GM13977 (cell line): ENCODE results near the gene TBCB.
"Not testable (repeated sequence)": the region's sequence is repeated elsewhere in the genome, so short reads cannot be mapped to it uniquely, and the experiment has no call there.

Experiments used
- DNase-seq: peaks from one replicate; pipeline ENCODE4 v3.0.0; 2012; ENCODE audit warnings: low spot score
- in situ Hi-C: fragments of 300-500 bp; cut with MboI; formaldehyde crosslinking; loops from one replicate; pipeline ENCODE4 v1.12.0; 2022; ENCODE audit warnings: low sequenced_read_pairs, low pct_unique_long_range_greater_than_20kb, mixed read lengths, inconsistent platforms; ENCODE audit not compliant: unreplicated experiment
- TF ChIP-seq, protein P1 (sequence below): IDR thresholded peaks from 2 replicates; pipeline ENCODE4 v1.5.1; 2012; ENCODE audit warnings: mild to moderate bottlenecking, control low read depth; ENCODE audit not compliant: insufficient read depth; ENCODE audit errors: extremely low read depth, missing control alignments

TBCB gene, protein sequence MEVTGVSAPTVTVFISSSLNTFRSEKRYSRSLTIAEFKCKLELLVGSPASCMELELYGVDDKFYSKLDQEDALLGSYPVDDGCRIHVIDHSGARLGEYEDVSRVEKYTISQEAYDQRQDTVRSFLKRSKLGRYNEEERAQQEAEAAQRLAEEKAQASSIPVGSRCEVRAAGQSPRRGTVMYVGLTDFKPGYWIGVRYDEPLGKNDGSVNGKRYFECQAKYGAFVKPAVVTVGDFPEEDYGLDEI

DNA sequence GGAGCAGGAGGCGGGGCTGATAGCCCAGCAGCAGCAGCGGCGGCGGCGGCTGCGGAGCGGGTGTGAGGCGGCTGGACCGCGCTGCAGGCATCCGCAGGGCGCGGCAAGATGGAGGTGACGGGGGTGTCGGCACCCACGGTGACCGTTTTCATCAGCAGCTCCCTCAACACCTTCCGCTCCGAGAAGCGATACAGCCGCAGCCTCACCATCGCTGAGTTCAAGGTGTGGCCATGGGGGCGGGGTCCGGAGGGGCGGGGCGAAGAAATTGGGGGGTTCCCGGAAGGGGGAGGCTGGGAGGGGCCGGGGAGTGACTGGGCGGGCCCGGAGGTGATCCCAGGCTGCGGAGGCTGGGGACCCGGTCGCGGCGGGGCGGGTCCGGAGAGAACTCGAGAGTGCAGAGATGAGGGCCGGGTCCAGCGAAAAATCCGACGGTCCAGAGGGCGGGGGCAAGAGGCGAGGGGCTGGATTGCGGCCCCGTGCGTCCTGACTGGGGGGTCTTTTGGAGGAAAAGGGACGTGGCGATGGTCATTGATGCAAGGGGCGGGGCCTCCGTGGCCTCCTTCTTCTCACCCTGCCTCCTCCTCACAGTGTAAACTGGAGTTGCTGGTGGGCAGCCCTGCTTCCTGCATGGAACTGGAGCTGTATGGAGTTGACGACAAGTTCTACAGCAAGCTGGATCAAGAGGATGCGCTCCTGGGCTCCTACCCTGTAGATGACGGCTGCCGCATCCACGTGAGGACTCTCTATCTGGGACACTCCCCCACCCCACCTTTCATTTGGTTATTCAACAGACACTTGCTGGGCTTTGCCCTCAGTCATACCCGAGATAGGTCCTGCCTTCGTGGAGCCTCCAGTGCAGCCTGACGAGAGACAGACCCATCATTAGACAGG is at the start of gene TBCB:
TSS of gene TBCB (plus strand) at position 16 of the 891 bp plus-strand sequence. CDS start at position 109, 93 bp downstream.
- in situ Hi-C loops, result no loop called here
- TF ChIP-seq, protein P1, sequence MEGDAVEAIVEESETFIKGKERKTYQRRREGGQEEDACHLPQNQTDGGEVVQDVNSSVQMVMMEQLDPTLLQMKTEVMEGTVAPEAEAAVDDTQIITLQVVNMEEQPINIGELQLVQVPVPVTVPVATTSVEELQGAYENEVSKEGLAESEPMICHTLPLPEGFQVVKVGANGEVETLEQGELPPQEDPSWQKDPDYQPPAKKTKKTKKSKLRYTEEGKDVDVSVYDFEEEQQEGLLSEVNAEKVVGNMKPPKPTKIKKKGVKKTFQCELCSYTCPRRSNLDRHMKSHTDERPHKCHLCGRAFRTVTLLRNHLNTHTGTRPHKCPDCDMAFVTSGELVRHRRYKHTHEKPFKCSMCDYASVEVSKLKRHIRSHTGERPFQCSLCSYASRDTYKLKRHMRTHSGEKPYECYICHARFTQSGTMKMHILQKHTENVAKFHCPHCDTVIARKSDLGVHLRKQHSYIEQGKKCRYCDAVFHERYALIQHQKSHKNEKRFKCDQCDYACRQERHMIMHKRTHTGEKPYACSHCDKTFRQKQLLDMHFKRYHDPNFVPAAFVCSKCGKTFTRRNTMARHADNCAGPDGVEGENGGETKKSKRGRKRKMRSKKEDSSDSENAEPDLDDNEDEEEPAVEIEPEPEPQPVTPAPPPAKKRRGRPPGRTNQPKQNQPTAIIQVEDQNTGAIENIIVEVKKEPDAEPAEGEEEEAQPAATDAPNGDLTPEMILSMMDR, result no peak
- peak; percentile 90 for DNase-seq

DNA sequence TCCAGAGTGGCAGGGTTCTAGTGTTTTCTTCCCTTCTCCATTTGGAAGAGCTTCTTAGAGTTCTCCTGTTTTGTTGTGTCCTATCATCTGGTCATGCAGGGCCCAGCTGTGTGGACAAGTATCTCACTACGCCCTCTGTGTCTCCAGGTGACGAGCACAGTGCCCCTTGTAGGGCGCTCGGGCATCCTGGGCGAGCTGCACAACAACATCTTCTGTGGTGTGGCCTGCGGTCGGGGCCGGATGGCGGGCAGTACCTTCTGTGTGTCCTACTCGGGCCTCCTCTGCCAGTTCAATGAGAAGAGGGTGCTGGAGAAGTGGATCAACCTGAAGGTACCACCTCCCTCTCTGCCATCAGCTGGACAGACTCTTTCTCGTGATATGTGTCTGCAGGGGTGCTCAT is 47.6 kb upstream of the TBCB start:
- no peak for DNase-seq
- in situ Hi-C loops, result no loop called here
- TF ChIP-seq, protein P1, result no peak

DNA sequence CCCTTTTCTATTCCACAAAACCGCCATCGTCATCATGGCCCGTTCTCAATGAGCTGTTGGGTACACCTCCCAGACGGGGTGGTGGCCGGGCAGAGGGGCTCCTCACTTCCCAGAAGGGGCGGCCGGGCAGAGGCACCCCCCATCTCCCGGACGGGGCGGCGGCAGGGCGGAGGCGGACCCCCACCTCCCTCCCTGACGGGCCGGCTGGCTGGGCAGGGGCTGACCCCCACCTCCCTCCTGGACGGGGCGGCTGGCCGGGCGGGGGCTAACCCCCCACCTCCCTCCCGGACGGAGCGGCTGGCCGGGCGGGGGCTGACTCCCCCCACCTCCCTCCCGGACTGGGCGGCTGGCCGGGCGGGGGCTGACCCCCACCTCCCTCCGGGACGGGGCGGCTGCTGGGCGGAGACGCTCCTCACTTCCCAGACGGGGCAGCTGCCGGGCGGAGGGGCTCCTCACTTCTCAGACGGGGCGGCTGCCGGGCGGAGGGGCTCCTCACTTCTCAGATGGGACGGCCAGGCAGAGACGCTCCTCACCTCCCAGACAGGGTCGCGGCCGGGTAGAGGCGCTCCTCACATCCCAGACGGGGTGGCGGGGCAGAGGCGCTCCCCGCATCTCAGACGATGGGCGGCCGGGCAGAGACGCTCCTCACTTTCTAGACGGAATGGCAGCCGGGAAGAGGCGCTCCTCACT is 46.3 kb upstream of the TBCB start:
- in situ Hi-C loops, DNase-seq: not testable (repeated sequence)

DNA sequence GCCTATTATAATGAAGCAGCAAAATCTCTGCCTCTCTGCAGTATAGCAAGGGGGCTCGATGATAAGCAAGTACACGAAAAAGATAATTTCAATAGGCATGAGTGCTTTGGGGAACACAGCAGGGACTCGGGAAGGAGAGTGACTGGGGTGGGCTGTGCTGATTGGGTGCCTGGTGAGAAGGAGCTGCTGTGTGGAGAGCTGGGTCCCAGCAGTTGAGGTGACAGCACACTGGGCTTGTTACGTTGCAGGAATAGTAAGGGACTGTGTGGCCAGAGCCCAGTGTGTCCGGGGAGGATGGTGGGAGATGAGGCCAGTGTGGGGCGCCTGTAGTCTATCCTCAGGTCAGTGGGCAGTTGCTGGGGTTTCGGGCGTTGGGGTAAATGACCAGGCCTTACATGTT is 43.2 kb upstream of the TBCB start:
- no peak for DNase-seq
- in situ Hi-C loops, result no loop called here
- TF ChIP-seq, protein P1, result no peak

DNA sequence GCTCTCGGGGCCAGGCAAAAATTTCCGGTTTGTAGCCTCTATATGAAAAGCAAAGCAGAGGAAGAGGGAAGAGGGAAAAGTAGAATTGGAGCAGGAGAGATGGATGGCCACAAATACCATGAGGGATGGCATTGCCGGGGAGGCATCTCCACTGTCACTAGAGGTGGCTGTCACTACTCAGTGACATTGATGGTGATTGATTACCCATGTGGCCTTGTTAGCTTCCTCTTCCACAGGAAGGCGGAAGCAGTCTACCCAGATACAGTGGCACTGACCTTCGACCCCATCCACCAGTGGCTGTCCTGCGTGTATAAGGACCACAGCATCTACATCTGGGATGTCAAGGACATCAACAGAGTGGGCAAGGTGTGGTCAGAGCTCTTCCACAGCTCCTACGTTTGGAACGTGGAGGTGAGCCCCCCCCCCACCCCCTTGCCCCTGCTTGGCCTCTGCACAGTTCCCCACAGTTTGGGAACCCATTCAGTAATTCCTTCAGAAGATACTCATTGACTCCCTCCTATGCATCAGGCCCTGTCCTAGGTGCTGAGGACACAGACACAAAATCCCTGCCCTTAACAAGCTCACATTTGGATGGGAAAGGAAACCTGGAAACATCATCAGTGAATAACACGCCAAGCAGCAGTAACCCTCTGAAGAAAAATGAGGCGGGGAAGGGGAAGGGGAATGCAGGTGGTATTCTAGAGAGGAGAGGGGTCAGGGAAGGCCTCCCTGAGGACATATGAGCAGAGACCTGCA is 42.0 kb upstream of the TBCB start:
- in situ Hi-C loops, result no loop called here
- no peak for DNase-seq
- TF ChIP-seq, protein P1, result no peak

DNA sequence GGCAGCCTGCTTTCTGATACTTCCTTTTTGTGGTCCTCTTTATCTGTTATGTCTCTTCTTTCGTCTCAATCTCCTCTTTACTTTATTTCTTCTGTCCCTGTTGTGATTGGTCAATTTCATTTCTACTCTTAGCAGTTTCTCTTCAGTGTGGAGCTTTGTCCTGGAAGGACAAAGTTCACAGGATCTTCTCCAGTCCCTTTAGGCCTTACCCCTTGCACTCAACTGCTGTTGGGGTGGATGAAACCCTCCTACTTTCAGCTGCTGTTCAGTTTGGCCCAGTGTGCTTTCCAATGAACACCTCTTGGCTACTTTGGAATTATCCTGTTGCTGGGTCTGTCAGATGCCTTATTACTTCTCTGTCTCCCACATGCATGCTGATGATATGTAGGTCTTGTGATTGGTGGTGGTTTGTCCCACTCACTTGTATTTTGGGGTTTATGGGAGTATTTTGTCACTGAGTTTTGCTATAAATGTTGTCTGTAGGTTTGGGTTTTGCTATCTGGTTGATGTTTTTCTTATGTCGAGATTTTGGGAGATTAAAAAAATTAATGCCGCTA is 35.8 kb upstream of the TBCB start:
- no peak for DNase-seq
- TF ChIP-seq, protein P1, result no peak
- in situ Hi-C loops, result no loop called here
